ENCODE measurements around the gene UQCC2. TPM values are rescaled to one million over a fixed set of nuclear protein-coding genes. Genes with fewer than 3 reads are reported as not detected.

The UQCC2 gene
- total and polyA plus RNA-seq, 2 of the 4 experiments (the other 2 are of a cell fraction), result 13.8 to 34.5 TPM

DNA sequence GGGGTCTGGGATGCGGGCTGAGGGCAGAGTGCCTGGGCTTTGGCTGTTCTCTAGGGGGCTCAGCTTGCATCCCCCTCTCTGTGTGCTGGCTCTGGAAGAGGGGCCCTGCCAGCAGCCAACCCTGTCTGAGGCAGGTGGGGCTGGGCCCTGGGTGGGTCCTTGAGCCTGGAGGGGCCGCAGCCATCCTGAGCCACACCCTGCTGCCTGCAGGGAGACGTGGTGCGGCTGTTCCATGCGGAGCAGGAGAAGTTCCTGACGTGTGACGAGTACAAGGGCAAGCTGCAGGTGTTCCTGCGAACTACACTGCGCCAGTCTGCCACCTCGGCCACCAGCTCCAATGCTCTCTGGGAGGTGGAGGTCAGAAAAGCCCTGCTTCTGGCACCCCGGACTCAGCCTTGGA is 49.2 kb downstream of the UQCC2 start:
- H4K20me1 ChIP-seq (ENCODE audit: insufficient read depth, low read length), result no peaks in the 10 kb centered on the region
- ATAC-seq (ENCODE audit: low read depth), result no peak
- no peaks in the 10 kb centered on the region for H3K9me3 ChIP-seq (ENCODE audit: control insufficient read depth, insufficient read depth, low read length)
- H2BK20ac ChIP-seq (ENCODE audit: low read depth, low read length), result no peak overlapping the region
- H3K4ac ChIP-seq (ENCODE audit: low read depth, low read length), result no peak overlapping the region
- H3K9me1 ChIP-seq (ENCODE audit: insufficient read depth, low read length), result no peaks in the 10 kb centered on the region
- TF ChIP-seq MAZ (IDR thresholded peaks at IDR 0.05; ENCODE audit: borderline replicate concordance, low read depth, low read length) (no peak), MAFK (IDR thresholded peaks at IDR 0.05; ENCODE audit: low read depth, low read length) (no peak), BHLHE40 (IDR thresholded peaks at IDR 0.05; ENCODE audit: low read depth, low read length) (no peak), CEBPB (IDR thresholded peaks at IDR 0.05; ENCODE audit: low read depth, low read length) (no peak), FOS (IDR thresholded peaks at IDR 0.05; ENCODE audit: low read depth, low read length) (no peak), USF2 (IDR thresholded peaks at IDR 0.05; ENCODE audit: low read depth, low read length) (no peak), SMC3 (IDR thresholded peaks at IDR 0.05; ENCODE audit: low read depth, low read length) (no peak), NFE2L2 (IDR thresholded peaks at IDR 0.05; ENCODE audit: low read depth, low read length) (no peak), POLR2A (IDR thresholded peaks at IDR 0.05; ENCODE audit: low read depth, low read length) (no peak), MXI1 (IDR thresholded peaks at IDR 0.05; ENCODE audit: borderline replicate concordance, low read depth, low read length) (no peak), RFX5 (IDR thresholded peaks at IDR 0.05; ENCODE audit: low read depth, low read length) (no peak), RAD21 (IDR thresholded peaks at IDR 0.05; ENCODE audit: low read length) (no peak), CHD1 (IDR thresholded peaks at IDR 0.05; ENCODE audit: low read depth, low read length) (no peak), RCOR1 (IDR thresholded peaks at IDR 0.05; ENCODE audit: insufficient replicate concordance, low read length) (no peak)
- TF ChIP-seq, protein P1, sequence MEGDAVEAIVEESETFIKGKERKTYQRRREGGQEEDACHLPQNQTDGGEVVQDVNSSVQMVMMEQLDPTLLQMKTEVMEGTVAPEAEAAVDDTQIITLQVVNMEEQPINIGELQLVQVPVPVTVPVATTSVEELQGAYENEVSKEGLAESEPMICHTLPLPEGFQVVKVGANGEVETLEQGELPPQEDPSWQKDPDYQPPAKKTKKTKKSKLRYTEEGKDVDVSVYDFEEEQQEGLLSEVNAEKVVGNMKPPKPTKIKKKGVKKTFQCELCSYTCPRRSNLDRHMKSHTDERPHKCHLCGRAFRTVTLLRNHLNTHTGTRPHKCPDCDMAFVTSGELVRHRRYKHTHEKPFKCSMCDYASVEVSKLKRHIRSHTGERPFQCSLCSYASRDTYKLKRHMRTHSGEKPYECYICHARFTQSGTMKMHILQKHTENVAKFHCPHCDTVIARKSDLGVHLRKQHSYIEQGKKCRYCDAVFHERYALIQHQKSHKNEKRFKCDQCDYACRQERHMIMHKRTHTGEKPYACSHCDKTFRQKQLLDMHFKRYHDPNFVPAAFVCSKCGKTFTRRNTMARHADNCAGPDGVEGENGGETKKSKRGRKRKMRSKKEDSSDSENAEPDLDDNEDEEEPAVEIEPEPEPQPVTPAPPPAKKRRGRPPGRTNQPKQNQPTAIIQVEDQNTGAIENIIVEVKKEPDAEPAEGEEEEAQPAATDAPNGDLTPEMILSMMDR (conservative IDR thresholded peaks at IDR 0.05; ENCODE audit: low read depth, low read length), result no peak
- TF ChIP-seq, protein P2, sequence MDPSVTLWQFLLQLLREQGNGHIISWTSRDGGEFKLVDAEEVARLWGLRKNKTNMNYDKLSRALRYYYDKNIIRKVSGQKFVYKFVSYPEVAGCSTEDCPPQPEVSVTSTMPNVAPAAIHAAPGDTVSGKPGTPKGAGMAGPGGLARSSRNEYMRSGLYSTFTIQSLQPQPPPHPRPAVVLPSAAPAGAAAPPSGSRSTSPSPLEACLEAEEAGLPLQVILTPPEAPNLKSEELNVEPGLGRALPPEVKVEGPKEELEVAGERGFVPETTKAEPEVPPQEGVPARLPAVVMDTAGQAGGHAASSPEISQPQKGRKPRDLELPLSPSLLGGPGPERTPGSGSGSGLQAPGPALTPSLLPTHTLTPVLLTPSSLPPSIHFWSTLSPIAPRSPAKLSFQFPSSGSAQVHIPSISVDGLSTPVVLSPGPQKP (IDR thresholded peaks at IDR 0.05; ENCODE audit: borderline replicate concordance, low read depth, low read length), result no peak
- H2AK5ac ChIP-seq (ENCODE audit: low read depth, low read length), result no peak overlapping the region
- H2BK120ac ChIP-seq (ENCODE audit: low read depth, low read length), result no peak overlapping the region
- H3K36me3 ChIP-seq (ENCODE audit: control insufficient read depth, insufficient read depth, low read length), result no peaks in the 10 kb centered on the region
- H3K79me1 ChIP-seq (ENCODE audit: low read depth in 1 of 2, low read length in 2 of 2), result no peaks in the 10 kb centered on the region
- POLR2A ChIA-PET (ENCODE audit: unreplicated experiment), result no interaction called here
- no peak overlapping the region for H2BK15ac ChIP-seq (ENCODE audit: low read depth, low read length)
- dilution Hi-C loops (cut with HindIII; ENCODE audit: low sequenced_read_pairs, unreplicated experiment), result no loop called here
- no peak for DNase-seq
- H3K18ac ChIP-seq (ENCODE audit: low read depth, low read length), result no peak overlapping the region
- intact Hi-C loops (cut with micrococcal nuclease), result no loop called here
- no peak overlapping the region for H3K23ac ChIP-seq (ENCODE audit: low read depth, low read length)
- in situ Hi-C loops (cut with MboI; ENCODE audit: low sequenced_read_pairs), result no loop called here
- CTCF ChIA-PET, result no interaction called here
- no peak overlapping the region for H4K91ac ChIP-seq (ENCODE audit: insufficient read depth, low read depth, low read length)
- no peaks in the 10 kb centered on the region; the same call in 1 of the 2 replicates for H3K27me3 ChIP-seq (ENCODE audit: control insufficient read depth, insufficient read depth, low read length)
- BruUV-seq (replicated peaks), result no TSS peak
- H4K5ac ChIP-seq (ENCODE audit: low read depth, low read length), result no peak overlapping the region
- no peak overlapping the region for H2BK5ac ChIP-seq (ENCODE audit: low read depth, low read length, poor library complexity, severe bottlenecking)
- WGBS, 2 experiments (ENCODE audit: extremely low coverage in 2 of 2, insufficient read length in 1 of 2), result 80% methylated on average over 1 of the region's 11 CpGs; no CpG with 5 or more reads in 1 of the 2 experiments
- H3K4me3 ChIP-seq (ENCODE audit: insufficient read depth, low read depth, low read length), result no peak overlapping the region
- no peak overlapping the region for H3K27ac ChIP-seq (ENCODE audit: insufficient read depth, low read length)
- H3K9ac ChIP-seq (ENCODE audit: low read depth, low read length), result no peak overlapping the region
- no peaks in the 10 kb centered on the region for H3K4me1 ChIP-seq (ENCODE audit: control insufficient read depth, insufficient read depth, low read length)
- H4K8ac ChIP-seq (ENCODE audit: low read depth in 2 of 2, low read length in 2 of 2), result no peak overlapping the region
- no peak overlapping the region for H2AK9ac ChIP-seq (replicated peaks; ENCODE audit: low read depth, low read length, poor library complexity)
- H2AFZ ChIP-seq (replicated peaks; ENCODE audit: low read length, poor library complexity), result no peak overlapping the region
- no peak overlapping the region for H3K56ac ChIP-seq (ENCODE audit: extremely low read depth, insufficient read depth, low read length)
- no peak overlapping the region for H3K4me2 ChIP-seq (ENCODE audit: low read depth, low read length)
- no peak overlapping the region for H3K14ac ChIP-seq (replicated peaks; ENCODE audit: low read depth, low read length)

All from IMR-90 (cell line).